ENCODE measurements around the gene FMNL1.
A peak's percentile ranks its signal among the peaks of the same experiment; 100 is the strongest.

The FMNL1 gene

DNA sequence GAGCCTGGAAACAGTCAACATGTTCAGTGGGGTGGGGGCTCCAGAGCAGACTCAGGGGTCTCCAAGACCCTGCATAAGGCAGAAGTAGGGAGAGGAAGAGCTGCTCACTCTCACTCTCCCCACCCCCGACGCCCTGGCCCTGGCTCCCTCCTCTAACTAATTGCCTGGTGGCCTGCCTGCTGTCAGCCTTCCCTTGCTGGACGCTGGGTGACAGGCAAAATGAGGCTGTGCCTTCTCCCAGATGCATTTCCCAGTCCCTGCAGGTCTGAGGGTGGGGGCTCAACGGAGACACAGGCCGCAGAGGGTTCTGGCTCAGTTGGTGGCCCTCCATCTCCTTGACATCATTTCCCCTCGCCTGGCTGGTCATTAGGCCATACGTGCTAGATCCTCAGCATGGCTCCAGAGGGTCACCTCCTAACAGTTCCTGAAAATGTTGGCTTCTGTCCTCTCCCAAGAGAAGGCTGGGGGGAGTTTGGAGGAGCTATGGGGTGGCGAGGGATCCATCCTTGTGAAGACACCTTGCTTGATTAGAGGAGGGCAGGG is 1.4 kb downstream of the FMNL1 start:
- DNase-seq, result no peak

DNA sequence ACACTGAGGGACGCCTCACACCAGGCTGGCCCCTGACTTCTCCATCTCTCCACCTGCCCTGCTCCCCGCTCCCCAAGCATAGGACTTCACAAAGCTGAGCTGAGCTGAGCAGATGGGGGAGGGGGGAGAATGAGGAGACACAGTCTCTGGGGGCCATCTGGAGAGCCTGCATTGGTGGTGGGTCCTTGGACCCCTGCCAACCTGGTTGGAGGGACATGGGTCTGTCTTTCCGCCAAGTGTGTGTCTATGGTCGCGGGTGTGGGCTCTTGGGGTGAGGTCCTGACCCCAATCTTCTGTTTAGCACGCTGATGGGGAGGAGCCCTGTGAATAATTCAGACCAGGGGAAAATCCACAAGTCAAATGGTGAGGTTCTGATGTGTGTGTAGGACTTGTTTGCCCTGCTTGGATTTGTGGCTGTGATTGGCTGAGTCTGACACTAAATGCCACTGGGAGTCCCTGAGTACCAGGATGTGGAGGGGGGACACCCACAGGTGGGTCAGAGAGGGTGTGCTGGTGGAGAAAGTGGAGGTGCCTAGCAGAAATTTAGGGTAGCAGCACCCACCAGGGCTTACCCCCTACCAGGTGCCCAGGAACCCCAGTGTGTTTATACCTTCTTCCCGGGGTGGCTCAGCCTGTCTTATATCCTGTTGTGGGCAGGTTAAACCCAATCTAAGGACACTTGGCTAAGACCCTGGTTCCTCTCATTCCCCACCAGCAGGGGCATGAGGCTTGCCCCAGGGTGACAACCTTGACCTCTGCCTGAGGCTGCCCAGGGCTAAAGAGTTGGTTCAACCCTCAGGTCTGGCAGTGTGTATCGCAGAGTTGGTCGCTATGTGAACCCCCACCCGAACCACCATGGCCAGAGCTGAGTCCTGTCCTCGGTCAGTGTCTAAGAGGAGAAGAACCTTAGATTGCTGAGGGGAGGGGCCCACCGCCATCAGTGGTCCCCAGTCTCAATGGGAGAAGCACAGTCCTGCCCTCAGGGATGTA is 2.1 kb downstream of the FMNL1 start:
- no peak for DNase-seq

DNA sequence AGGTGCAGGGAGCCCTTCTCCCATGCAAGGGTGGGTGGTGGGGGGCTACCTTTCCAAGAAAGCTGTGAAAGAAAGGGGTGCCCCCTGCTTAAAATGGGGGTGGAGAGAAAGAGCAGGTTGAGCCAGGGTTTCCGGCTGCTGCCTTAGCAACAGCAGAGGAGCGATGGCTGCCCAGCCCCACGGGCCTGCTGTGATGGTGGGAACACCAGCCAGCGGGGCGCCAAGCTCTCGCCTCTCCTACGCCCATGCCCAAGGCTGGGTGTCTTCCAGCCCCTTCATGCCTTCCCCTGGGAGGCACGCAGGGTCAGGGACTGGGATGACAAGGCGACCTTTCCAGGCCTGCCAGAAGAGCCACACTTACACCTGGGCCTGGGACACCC is 3.0 kb downstream of the FMNL1 start:
- no peak for DNase-seq

DNA sequence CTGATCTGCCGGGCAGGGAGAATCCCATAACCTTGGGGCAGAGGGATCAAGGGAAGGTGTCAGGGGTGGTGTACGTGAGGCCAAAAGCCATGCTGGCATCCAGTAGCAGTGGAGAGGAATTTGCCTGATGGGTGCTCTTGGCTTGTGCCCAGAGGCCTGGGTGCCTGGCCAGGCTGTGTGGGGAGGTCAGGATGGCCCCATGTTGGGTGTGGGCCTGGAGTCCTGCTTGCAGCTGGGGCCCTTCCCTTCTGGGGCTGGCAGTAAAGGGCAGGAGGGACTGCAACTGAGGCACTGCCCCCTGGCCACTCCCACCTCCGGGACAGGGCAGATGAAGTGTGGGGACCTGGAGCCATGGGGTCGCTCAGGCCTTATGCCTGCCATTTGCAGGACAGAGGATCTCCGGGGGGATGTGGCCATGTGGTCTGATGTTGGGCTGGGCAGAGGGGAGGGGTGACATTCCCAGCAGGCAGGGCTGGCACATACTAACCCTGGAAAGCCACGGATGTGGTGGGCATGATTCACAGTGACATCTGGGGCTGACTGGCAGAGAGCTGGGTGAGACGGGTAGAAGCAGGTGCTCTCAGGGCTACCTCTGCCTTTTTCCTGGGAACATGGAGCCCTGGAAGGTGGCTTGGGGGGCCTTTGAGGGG is 3.5 kb downstream of the FMNL1 start:
- DNase-seq, result no peak

DNA sequence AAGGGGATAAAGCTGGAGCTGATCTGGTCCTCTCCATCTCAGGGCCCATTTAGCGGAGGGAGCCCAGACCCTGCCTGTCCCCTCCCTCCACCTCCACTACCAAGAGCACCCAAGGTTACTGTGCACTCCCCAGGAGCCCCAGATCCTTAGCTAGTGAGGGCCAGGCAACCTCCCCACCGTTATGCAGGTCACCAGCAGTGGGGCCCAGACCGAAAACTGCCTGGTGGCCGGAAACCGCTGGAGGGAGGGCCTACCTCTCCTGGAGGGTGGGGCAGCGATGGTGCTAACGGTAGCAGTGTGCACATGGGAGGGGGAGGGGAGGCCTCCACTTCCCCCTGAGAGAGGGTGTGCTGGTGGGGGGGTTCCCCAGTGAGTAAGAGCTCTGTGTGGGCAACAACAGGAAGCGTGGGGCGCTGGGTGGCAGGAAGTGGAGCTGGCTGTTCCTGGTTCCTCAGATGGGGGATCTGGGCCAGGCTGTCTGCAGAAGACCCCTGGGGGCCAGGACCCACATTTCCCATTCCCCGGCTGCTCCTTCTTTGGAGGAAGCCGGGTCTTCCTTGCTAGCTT is 4.4 kb downstream of the FMNL1 start:
- no peak for DNase-seq

DNA sequence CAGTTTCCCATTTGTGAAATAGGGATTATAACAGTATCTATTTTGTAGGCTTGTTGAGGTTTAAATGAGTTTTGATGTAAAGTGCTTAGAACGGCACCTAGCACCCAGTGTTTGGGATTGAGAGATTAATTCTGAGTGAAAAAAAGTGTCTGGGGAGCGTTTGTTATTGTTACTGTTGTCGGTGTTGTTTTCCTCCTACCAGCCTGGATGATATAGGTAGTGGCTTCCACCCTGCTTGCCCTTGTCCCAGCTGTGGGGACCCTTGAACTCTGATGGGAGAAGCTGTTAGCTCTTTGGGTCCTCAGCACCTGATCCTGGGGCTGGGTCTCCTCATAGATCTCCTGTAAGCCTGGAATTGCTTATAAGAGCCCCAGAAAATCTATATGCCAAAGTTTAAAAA is 4.9 kb downstream of the FMNL1 start:
- no peak for DNase-seq

DNA sequence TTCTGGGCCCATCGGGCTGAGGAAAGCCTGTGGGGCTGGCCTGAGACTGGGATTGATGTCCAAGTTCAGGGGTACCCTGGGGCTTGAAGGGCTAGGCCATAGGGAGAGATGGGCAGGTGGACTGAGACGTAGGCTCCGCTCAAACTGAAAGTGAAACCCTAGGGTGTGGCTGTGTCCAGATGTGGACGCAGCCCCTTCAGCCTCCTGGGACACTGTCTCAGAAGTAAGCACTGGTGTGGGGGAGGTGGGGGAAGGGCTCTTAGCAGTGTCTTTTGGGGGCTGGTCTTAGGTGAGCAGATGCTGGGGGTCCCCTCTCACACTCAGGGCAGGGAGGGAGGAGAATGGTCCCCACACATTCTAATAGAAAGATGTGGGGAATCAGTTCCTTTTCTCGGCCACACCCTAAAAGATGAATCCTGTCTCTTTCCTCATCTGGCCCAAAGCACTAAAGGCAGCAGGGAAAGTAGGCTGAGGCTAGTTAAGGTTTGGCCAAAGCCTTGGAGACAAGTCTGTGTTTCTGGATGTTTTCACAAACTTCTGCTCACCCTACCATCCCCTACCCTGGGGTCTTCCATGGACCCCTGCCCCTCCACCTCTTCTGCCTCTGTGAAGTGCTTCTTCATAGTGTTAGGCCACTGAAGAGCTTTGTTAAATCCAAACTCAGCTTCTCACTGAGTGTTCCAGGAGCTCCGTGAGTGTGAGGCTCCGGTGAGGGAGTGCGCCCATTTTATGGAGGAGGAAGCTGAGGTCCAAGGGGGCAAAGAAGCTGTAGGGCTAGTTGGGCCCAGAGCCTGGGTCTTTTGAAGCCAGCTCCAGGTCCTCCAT is 5.6 kb downstream of the FMNL1 start:
- no peak for DNase-seq

DNA sequence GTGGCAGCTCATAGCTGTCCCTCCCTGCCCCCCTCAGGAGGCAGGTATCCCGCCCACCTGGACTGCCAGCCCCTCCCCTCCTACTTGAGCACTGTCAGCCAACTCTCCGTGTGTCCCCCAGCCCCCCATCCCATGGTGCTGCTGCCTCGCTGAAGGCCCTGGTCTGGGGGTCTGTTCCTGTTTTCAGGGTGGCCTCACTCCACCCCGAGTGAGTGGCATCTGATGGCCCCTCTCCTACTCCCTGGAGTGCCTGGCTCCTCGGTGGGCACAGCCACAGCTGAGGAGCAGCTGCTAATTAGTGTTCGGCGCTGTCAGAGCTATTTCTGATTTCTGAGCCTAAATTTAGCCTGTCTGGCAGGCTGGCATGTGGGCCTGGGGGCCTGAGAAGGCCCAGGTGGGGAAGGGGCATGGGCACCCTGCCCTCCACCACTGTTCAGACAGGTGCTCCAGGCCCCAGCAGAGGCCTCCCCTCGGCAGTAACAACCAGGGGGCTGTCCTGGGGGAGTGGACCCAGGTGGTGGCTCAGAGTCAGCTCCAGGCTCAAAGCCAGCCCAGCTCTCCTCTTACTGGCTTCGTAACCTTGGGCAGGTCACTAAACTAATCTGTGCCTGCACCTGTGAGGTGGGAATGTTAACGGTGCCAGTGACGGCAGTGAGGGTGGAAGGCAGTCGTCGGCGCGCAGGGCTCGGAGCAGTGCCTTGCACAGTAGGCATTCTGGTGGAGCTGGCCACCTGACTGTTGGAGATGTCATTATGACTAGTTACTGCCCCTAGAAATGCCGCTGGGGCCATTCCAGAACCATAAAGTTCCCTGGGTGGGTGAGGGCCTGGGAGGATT is 6.5 kb downstream of the FMNL1 start:
- no peak for DNase-seq

DNA sequence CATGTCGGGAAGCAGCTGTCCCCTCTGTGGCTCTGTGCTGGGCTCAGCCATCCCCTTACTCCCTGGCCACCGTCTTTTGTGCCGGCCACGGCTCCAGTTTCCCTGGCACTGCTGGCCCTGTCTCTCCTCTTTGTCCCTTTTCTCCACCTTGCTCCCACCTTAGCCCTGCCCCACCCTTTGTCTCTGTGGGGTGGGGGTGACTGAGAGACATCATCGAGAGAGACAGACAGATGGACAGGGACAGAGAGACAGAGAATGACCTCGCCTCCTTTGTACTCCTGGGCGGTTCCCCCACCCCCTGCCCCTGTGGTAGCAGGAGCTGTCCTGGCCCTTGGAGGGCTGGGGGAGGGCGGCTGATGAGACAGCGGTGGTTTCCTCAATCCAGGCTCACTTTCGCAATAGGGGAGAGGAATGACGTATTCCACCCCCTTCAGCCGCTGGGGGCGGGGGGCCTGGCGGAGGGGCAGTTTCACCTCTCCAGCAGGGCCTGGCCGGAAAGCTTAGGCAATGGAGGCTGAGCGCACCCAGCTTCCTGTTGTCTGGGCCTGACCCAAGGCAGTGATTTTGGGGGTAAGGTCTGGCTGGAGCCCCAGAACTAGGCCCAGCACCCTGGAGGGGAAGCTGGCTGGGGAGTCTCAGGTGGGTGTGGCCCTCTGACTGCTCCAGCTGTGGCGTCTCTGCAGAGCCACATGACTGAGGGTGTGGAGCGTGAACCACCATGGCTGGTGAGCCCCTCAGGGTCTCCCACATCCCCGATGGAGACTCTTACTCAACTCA is 7.3 kb downstream of the FMNL1 start:
- DNase-seq, result no peak

DNA sequence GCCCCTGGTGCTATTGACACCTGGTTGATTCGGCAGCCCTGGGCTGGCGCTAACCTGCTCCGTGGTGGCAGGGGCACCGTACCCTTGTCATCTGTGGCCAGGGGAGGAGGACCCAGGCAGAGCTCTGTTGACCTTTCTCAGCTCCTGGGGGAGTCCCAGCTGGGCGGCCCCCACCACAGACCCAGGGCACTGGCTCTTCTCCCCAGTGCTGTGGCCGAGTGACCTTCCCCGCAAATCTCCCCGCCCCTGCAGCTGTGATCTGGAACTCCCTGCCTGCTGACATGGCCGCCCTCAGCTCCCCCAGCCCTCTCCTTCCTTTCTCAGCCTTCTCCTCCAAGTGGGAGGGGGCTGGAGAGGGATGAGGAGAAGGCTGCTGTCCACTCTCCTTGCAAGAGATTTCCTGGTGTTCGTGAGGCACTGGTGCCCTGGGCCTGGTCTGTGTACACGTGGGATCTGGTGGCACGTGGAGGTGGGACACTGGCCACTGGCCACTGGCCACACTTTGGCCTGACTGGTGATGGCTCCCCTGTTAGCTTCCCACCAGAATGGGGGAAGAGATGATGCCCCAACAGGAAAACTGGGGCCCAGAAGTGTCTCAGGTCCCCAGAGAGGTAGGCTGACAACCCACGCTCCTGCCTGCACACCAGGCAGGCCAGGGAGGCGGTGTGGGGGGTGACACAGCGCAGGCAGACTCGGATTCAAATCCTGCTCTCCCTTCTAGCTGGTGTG is 8.2 kb downstream of the FMNL1 start:
- DNase-seq, result no peak

DNA sequence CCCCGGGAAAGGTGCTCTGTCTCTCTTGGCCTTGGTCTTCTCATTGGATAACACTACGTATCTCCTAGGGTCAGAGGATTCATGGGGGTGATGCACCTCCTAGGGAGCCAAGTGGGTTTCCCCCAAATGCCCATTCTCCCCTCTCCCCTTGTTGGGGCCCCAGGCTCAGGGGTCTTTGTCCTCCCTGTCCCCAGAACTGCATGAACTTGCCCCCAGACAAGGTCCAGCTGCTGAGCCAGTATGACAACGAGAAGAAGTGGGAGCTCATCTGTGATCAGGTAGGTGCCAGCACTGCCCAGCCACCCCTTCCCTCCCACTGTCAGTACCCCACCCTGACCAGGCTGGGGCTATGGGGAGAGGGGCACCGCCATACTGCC is 8.7 kb downstream of the FMNL1 start:
- no peak for DNase-seq

DNA sequence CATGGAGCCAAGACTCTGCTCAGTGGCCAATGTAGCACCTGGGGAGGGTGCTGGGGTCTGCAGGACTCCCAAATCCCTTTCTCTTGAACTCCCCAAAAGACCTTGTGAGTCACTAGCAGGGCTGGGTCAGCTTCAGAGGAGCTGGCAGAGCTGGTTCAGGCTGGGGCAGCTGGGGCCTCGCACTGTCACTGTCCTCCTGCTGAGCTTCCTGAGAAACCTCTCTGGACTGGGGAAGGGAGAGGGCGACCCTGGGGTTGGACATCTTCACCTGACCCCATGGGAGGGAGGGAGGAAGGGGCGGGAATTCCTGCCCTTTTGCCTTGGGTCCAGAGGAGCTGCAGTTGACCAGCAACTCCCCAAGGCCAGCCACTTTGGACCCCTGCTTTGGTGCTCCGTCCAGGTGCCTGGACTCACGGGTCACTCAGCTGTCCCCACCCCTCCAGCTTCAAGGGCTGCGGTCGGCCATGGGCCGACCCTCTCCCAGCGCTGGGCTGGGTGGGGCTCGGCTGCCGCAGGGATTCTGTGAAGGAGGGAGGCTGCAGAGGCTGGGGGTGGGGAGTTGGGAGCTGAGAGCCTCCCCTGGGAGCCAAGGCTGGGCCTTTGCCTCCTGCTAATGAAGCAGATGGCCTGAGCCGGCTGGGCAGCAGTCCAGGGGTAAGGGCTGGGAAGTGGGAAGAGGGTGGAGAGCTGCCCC is 9.2 kb downstream of the FMNL1 start:
- DNase-seq, result peak; percentile 76

DNA sequence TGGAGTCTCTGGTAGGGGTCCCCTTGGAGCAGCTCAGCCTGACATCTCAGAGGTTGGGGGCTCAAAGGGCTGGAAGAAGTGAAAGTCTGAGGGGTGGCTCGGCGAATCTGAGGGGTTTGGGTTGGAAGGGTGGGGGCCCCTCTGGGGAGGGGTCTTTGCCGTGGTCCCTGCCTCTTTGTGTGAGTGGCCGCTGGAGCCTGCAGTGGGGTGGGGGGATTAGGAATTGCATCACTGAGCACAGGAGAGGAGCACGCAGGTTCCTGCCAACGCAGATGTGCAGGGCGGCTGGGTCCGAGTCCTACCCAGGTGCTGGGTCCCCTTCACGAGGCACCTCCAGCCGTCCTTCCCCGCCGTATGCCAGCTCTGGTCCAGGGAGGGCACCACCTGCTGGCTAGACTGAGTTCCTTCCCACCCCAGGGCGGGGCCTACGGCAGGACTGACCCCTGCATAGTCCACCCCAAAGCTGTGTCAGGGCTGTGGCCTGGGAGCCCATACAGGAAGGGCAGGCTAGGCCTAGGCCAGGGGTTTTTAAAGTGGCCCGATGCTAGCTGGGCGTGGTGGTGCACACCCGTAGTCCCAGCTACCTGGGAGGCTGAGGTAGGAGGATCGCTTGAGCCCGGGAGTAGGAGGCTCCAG is 9.9 kb downstream of the FMNL1 start:
- DNase-seq, result peak; percentile 41

DNA sequence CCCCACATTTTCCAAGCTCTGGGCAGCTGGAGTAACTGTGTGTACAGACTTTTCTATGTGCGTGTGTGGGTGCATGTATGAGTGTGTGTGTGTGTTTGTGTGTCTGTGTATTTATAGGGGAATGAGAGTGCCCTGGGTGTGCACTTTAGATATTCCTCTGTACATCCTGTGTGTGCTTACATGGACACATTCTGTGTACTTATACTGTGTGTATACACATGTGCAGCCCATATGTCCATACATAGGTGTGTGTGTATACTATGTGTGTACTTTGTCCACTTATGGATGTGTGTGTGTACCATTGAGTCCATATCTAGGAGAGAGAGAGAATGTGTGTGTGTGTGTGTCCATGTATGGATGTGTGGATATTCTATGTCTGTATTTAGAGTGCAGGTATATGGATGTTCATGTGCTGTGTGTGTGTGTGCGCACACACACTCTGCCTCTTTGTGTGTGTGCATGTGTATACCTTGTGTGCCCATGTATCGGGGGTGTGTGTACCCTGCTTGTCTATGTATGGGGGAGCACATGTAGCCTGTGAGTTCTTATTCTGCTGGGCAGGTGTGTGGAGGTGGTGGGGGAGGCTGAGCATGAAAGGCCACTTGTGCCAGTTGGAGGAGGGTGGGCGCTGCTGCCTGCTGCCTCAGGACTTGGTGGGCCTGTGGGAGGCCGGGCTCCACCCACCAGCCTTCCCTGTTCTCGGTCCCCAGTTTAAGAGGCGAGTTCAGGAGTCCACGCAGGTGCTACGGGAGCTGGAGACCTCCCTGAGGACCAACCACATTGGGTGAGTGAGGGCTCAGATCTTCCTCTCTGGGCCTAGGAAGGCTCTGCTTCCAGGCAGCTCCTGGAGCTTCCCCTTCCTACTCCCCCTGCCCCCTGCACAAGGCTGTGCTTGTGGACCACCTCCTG is 11.1 kb downstream of the FMNL1 start:
- no peak for DNase-seq

DNA sequence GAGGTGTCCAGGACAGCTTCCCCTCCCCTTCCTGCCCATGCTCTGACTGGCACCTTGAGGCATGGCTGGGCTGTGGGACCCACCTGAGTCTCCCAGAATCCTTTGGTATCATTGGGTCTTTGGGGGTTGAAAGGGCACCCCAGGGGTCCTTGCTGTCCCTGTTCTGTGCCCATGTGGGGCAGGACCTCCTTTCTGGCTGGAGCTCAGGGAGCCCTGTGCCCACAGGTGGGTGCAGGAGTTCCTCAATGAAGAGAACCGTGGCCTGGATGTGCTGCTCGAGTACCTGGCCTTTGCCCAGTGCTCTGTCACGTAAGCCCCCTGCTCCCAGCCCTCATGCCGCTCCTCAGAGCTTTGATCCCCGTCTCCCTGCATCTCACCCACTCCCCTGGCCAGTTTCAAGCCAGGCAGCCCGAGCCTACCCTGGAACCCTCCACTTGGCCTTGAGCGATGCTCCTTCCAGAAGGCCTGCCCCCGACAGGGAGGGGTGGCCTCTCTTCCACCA is 11.8 kb downstream of the FMNL1 start:
- DNase-seq, result no peak

DNA sequence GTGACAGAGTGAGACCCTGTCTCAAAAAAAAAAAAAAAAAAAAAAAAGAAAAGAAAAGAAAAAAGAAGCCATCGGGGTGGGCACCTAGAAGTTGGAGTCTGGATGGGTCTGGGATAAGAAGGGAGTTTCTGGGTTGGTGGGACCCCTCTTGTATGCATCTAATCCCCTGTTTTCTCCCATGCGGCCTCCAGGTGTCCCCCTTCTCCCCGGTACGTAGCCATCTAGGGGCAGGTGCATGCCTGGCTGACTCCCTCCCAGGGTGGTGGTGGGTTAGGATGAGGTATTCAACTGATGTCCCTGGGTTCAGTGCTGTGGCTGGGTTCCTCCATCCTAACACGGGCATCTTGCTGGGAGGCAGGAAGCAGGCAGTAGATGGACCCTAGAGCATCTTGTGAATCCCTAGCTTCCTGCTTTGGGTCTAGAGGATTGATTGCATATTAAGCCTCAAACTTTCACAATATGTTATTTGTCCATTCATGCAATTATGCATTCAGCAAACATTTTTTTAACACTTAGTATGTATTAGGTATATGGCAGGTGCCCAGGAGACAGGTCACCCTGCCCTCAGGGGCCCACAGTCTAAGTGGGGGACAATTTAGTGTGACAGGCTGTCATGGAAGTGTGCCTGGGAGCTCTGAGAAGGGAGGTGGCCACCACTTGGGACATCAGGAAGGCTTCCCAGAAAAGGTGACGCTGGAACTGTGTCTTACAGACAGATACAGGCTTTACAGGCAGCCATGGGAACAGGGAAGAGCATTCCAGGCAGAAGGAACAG is 13.1 kb downstream of the FMNL1 start:
- DNase-seq, result no peak
